ENCODE results near the gene RFX8.

DNA sequence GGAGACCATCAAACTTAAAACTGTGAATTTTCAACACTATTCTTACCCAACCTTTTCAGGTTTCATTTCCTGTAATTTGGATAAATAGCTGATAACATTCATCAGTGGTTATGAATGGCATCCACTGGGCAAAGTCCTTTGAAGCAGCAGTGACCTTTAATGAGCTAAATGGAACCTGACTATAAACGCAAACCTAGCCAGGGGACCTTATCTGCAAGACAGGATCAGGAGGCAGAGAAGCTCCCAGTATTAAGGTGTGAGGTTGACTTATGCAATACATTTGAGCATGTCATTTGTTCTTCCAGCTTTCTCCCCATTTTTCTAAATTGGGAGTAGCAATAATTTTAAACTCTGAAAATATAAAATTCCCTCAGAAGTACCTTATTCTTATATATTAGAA, 126.0 kb downstream of the RFX8 start:
- TF ChIP-seq, protein P1, sequence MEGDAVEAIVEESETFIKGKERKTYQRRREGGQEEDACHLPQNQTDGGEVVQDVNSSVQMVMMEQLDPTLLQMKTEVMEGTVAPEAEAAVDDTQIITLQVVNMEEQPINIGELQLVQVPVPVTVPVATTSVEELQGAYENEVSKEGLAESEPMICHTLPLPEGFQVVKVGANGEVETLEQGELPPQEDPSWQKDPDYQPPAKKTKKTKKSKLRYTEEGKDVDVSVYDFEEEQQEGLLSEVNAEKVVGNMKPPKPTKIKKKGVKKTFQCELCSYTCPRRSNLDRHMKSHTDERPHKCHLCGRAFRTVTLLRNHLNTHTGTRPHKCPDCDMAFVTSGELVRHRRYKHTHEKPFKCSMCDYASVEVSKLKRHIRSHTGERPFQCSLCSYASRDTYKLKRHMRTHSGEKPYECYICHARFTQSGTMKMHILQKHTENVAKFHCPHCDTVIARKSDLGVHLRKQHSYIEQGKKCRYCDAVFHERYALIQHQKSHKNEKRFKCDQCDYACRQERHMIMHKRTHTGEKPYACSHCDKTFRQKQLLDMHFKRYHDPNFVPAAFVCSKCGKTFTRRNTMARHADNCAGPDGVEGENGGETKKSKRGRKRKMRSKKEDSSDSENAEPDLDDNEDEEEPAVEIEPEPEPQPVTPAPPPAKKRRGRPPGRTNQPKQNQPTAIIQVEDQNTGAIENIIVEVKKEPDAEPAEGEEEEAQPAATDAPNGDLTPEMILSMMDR (IDR thresholded peaks at IDR 0.05; ENCODE audit: insufficient read depth, low read length, poor library complexity, severe bottlenecking): no peak
- no peak for TF ChIP-seq EZH2phosphoT487 (conservative IDR thresholded peaks at IDR 0.05; ENCODE audit: low read length)

Data from SU-DHL-6 (cell line).